Keratinocyte (primary cell): ENCODE data around the gene CTNNA3. TPM values are rescaled to one million over a fixed set of nuclear protein-coding genes. Genes with fewer than 3 reads are reported as not detected.

Experiments used
- DNase-seq: peaks from one replicate; pipeline ENCODE4 v3.0.0-alpha.2; 2011; ENCODE audit warnings: low read depth, missing footprints, low spot score
- FAIRE-seq: peaks from 2 replicates; lab custom pipeline; 2011; peaks lifted over from hg19 to GRCh38; lab: Jason Lieb, UNC
- H2AFZ ChIP-seq: 2 replicates; pipeline ENCODE4 v1.6.0; 2012; ENCODE audit warnings: low read length, control low read depth, inconsistent platforms; ENCODE audit not compliant: control insufficient read depth
- H3K27ac ChIP-seq: 2 replicates; pipeline ENCODE4 v1.5.1; 2011; ENCODE audit warnings: low read length; ENCODE audit not compliant: control insufficient read depth, insufficient read depth
- H3K27me3 ChIP-seq: 3 replicates; pipeline ENCODE4 v1.6.0; 2011; ENCODE audit warnings: low read length; ENCODE audit not compliant: control insufficient read depth, insufficient read depth; ENCODE audit errors: extremely low read depth
- H3K36me3 ChIP-seq, 2 experiments: 2 replicates in 1 of 2; 3 replicates in 1 of 2; pipeline ENCODE4 v1.5.1; 2011; ENCODE audit warnings: low read length in 2 of 2, mild to moderate bottlenecking in 1 of 2; ENCODE audit not compliant: control insufficient read depth in 2 of 2, insufficient read depth in 2 of 2; ENCODE audit errors: extremely low read depth in 1 of 2
- H3K4me1 ChIP-seq: 3 replicates; pipeline ENCODE4 v1.5.1; 2011; ENCODE audit warnings: low read length; ENCODE audit not compliant: control insufficient read depth, insufficient read depth; ENCODE audit errors: extremely low read depth
- H3K4me2 ChIP-seq: 3 replicates; pipeline ENCODE4 v1.6.0; 2011; ENCODE audit warnings: low read depth, low read length; ENCODE audit not compliant: control insufficient read depth, insufficient read depth; ENCODE audit errors: extremely low read depth
- H3K4me3 ChIP-seq, 3 experiments: fragments of 200-600 bp in 1 of 3; sonication (generic) in 1 of 3; 2 replicates in 2 of 3; 3 replicates in 1 of 3; pipeline ENCODE4 v1.5.1; 2011 to 2016; ENCODE audit warnings: low read length in 3 of 3, mild to moderate bottlenecking in 3 of 3, control low read depth in 2 of 3, inconsistent platforms in 1 of 3, low read depth in 1 of 3, mixed read lengths in 1 of 3, mixed run types in 1 of 3, moderate library complexity in 1 of 3; ENCODE audit not compliant: control insufficient read depth in 2 of 3, insufficient read depth in 2 of 3; ENCODE audit errors: extremely low read depth in 1 of 3
- H3K79me2 ChIP-seq: 2 replicates; pipeline ENCODE4 v1.6.0; 2012; ENCODE audit warnings: low read length; ENCODE audit not compliant: control insufficient read depth, insufficient read depth
- H3K9ac ChIP-seq: 3 replicates; pipeline ENCODE4 v1.6.0; 2011; ENCODE audit warnings: low read length; ENCODE audit not compliant: control insufficient read depth, insufficient read depth; ENCODE audit errors: extremely low read depth
- H3K9me1 ChIP-seq: 3 replicates; pipeline ENCODE4 v1.6.0; 2011; ENCODE audit warnings: low read length; ENCODE audit not compliant: control insufficient read depth, insufficient read depth; ENCODE audit errors: extremely low read depth
- H3K9me3 ChIP-seq: 2 replicates; pipeline ENCODE4 v1.5.1; 2012; ENCODE audit warnings: low read depth, low read length; ENCODE audit not compliant: control insufficient read depth
- H4K20me1 ChIP-seq: 3 replicates; pipeline ENCODE4 v1.6.0; 2011; ENCODE audit warnings: low read length; ENCODE audit not compliant: control insufficient read depth, insufficient read depth; ENCODE audit errors: extremely low read depth
- CTCF ChIP-seq, 3 experiments: IDR thresholded peaks in 1 of 3; conservative IDR thresholded peaks in 1 of 3; optimal IDR thresholded peaks in 1 of 3; 2 replicates in 2 of 3; 3 replicates in 1 of 3; pipeline versions ENCODE3 to v1.5.1; 2011; ENCODE audit warnings: low read length in 3 of 3, mild to moderate bottlenecking in 3 of 3, moderate library complexity in 2 of 3, control low read depth in 1 of 3, inconsistent platforms in 1 of 3; ENCODE audit not compliant: insufficient read depth in 2 of 3; ENCODE audit errors: extremely low read depth in 1 of 3
- EZH2 ChIP-seq: IDR thresholded peaks from one replicate; pipeline ENCODE4 v1.6.1; 2012; ENCODE audit warnings: inconsistent platforms, mild to moderate bottlenecking, low read length, moderate library complexity
- dilution Hi-C: fragments of 300-500 bp; cut with MboI; formaldehyde crosslinking; loops from one replicate; pipeline ENCODE4 v1.7.0; 2020; ENCODE audit warnings: low sequenced_read_pairs; ENCODE audit not compliant: extremely low pct_ligation_motif_present
- polyA plus RNA-seq, 5 experiments: library from polyadenylated mRNA; depleted of rRNA in 3 of 5; stranded (reverse) in 3 of 5; stranded (forward) in 1 of 5; unstranded in 1 of 5; fragments of >200 nt; gene quantifications; 1 replicate in 1 of 5; 2 replicates in 3 of 5; 3 replicates in 1 of 5; pipeline versions ENCODE4 v1.2.1 to v1.2.3, GENCODE V29; 2011 to 2012; ENCODE audit warnings: missing spikeins in 2 of 5, low read depth in 1 of 5, low replicate concordance in 1 of 5

The CTNNA3 gene
- polyA plus RNA-seq, 1 donor (not counting 4 experiments of a cell fraction or from before 2014, with no cell fraction given) = 0.01 TPM

- H3K4me1 ChIP-seq = peaks cover 11% of the 10 kb centered on the region
- dilution Hi-C loops = no loop called here
- TF ChIP-seq EZH2 (no peak), CTCF (optimal IDR thresholded peaks at IDR 0.05 in 1 of 3, IDR thresholded peaks at IDR 0.05 in 1 of 3, conservative IDR thresholded peaks at IDR 0.05 in 1 of 3; ENCODE audit: extremely low read depth in 1 of 3, insufficient read depth in 2 of 3, low read length in 3 of 3) (no peak)
- H2AFZ ChIP-seq = no peak overlapping the region
- H3K79me2 ChIP-seq = no peaks in the 10 kb centered on the region
- no peak overlapping the region for H3K9ac ChIP-seq
- DNase-seq = no peak
- no peaks in the 10 kb centered on the region for H4K20me1 ChIP-seq
- H3K27ac ChIP-seq = no peak overlapping the region
- no peaks in the 10 kb centered on the region for H3K9me3 ChIP-seq
- H3K4me2 ChIP-seq = no peak overlapping the region
- no peaks in the 10 kb centered on the region for H3K36me3 ChIP-seq
- H3K27me3 ChIP-seq = no peaks in the 10 kb centered on the region
- H3K4me3 ChIP-seq = no peak overlapping the region
- FAIRE-seq = no peak
- H3K9me1 ChIP-seq = no peaks in the 10 kb centered on the region
These were observed 978.6 kb downstream of the CTNNA3 start for GRCh38 chr10:66717231-66717981.

- Histone ChIP-seq H3K9me3 (no peaks in the 10 kb centered on the region), H3K27me3 (no peaks in the 10 kb centered on the region), H3K27ac (no peak overlapping the region), H4K20me1 (no peaks in the 10 kb centered on the region), H3K79me2 (no peaks in the 10 kb centered on the region), H3K36me3 (no peaks in the 10 kb centered on the region), H3K4me3 (no peak overlapping the region), H3K9ac (no peak overlapping the region), H3K4me2 (no peak overlapping the region), H3K4me1 (peaks cover 11% of the 10 kb centered on the region), H2AFZ (no peak overlapping the region), H3K9me1 (no peaks in the 10 kb centered on the region)
- TF ChIP-seq EZH2 (no peak), CTCF (optimal IDR thresholded peaks at IDR 0.05 in 1 of 3, IDR thresholded peaks at IDR 0.05 in 1 of 3, conservative IDR thresholded peaks at IDR 0.05 in 1 of 3; ENCODE audit: extremely low read depth in 1 of 3, insufficient read depth in 2 of 3, low read length in 3 of 3) (no peak)
- FAIRE-seq = no peak
- dilution Hi-C loops = no loop called here
- no peak for DNase-seq
These were observed 981.3 kb downstream of the CTNNA3 start for GRCh38 chr10:66714741-66715140.
